ENCODE data around the gene PDSS2. TPM values are rescaled to one million over a fixed set of nuclear protein-coding genes. Genes with fewer than 3 reads are reported as not detected.

Gene PDSS2
- total RNA-seq, 1 experiment from 2014 or later, result 12.1 TPM

DNA sequence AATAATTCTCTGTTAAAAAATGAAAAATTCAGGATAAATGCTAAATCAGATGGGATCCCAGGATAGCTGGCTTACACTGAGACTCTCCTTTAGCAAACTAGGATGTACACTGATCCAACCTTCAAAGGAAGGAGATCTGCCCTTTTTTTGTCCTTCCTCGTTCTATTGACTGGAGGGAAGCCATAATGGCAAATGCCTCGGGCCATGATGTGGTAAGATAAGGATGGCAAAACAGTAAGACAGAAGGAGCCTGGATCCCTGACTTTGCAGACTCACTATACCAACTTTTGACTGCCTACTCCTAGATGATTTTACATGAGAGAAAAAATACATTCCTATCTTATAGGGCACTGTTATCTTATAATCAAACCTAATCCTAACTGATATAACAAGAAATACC lies 187.1 kb downstream of the PDSS2 start:
- H3K4me3 Mint-ChIP-seq, result no peak overlapping the region

More for the DNA sequence above, 187.1 kb downstream of the PDSS2 start:
- Histone ChIP-seq H3K79me1 (ENCODE audit: insufficient read depth, low read depth, low read length, poor library complexity, severe bottlenecking) (no peaks in the 10 kb centered on the region), H2AFZ (ENCODE audit: low read length) (no peak overlapping the region), H3K14ac (ENCODE audit: insufficient read depth, low read length) (no peak overlapping the region), H3K79me2 (ENCODE audit: insufficient read depth, low read length) (no peaks in the 10 kb centered on the region), H3K23ac (ENCODE audit: insufficient read length, low read depth, low read length) (no peak overlapping the region), H3K9me3 (ENCODE audit: control insufficient read depth, low read depth, low read length) (no peaks in the 10 kb centered on the region), H3K27me3 (ENCODE audit: insufficient read depth, low read length) (no peaks in the 10 kb centered on the region), H3K4ac (ENCODE audit: low read depth, low read length) (no peak overlapping the region), H2BK120ac (ENCODE audit: low read depth, low read length, poor library complexity, severe bottlenecking) (no peak overlapping the region), H2BK12ac (ENCODE audit: insufficient read length, low read depth, low read length) (no peak overlapping the region), H3K23me2 (ENCODE audit: insufficient read length, low read depth, low read length, poor library complexity, severe bottlenecking) (no peaks in the 10 kb centered on the region), H3K18ac (ENCODE audit: insufficient read length, low read depth, low read length) (no peak overlapping the region), H3K56ac (ENCODE audit: insufficient read length, low read depth, low read length) (no peak overlapping the region), H3K27ac (ENCODE audit: insufficient read length, low read depth, low read length) (no peak overlapping the region), H2BK20ac (ENCODE audit: low read depth, low read length, poor library complexity, severe bottlenecking) (no peak overlapping the region), H4K5ac (ENCODE audit: insufficient read length, low read depth, low read length) (no peak overlapping the region), H2AK5ac (ENCODE audit: insufficient read length, low read length) (no peak overlapping the region), H3T11ph (ENCODE audit: low read length) (no peak overlapping the region), H3K4me1 (ENCODE audit: insufficient read depth, low read length) (no peaks in the 10 kb centered on the region), H4K20me1 (ENCODE audit: control insufficient read depth, insufficient read depth, insufficient read length) (no peaks in the 10 kb centered on the region), H2BK15ac (ENCODE audit: low read depth, low read length) (no peak overlapping the region), H3K4me2 (ENCODE audit: insufficient read depth, insufficient read length, low read length) (no peak overlapping the region), H4K8ac (replicated peaks; ENCODE audit: insufficient read length, low read depth, low read length) (no peak overlapping the region), H4K91ac (ENCODE audit: insufficient read length, low read depth, low read length) (no peak overlapping the region), H3K9ac (ENCODE audit: extremely low read depth, insufficient read length, low read length) (no peak overlapping the region), H2BK5ac (ENCODE audit: insufficient read length, low read length) (no peak overlapping the region)
- Mint-ChIP-seq H3K4me1 (peaks cover 7 to 10% of the 10 kb centered on the region in 2 experiments; a peak in 3 of 4 replicates), H3K27me3 (ENCODE audit: low read depth) (no peaks in the 10 kb centered on the region), H3K27ac (no peak overlapping the region), H3K36me3 (ENCODE audit: insufficient read depth in 1 of 3, low read depth in 3 of 3) (no peaks in the 10 kb centered on the region), H3K9me3 (no peaks in the 10 kb centered on the region)
- no peak for DNase-seq
- TF ChIP-seq, protein P1, sequence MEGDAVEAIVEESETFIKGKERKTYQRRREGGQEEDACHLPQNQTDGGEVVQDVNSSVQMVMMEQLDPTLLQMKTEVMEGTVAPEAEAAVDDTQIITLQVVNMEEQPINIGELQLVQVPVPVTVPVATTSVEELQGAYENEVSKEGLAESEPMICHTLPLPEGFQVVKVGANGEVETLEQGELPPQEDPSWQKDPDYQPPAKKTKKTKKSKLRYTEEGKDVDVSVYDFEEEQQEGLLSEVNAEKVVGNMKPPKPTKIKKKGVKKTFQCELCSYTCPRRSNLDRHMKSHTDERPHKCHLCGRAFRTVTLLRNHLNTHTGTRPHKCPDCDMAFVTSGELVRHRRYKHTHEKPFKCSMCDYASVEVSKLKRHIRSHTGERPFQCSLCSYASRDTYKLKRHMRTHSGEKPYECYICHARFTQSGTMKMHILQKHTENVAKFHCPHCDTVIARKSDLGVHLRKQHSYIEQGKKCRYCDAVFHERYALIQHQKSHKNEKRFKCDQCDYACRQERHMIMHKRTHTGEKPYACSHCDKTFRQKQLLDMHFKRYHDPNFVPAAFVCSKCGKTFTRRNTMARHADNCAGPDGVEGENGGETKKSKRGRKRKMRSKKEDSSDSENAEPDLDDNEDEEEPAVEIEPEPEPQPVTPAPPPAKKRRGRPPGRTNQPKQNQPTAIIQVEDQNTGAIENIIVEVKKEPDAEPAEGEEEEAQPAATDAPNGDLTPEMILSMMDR (conservative IDR thresholded peaks at IDR 0.05), result no peak
- no CpG with 5 or more reads among the region's 2 CpGs for WGBS (ENCODE audit: extremely low coverage, insufficient read length, low lambda C conversion rate)
